ENCODE data around the gene CCDC81. TPM values are rescaled to one million over a fixed set of nuclear protein-coding genes. Genes with fewer than 3 reads are reported as not detected.
"Not testable (repeated sequence)": the region's sequence is repeated elsewhere in the genome, so short reads cannot be mapped to it uniquely, and the experiment has no call there.

CCDC81 gene
- total RNA-seq, 1 donor from 2014 or later = 0.74 TPM

GRCh38 chr11:86355256-86355655, 19.4 kb upstream of the CCDC81 start:
- no peak for DNase-seq
- H3K27me3 Mint-ChIP-seq (ENCODE audit: unreplicated experiment) = no peaks in the 10 kb centered on the region
- no peak overlapping the region for H3K27ac Mint-ChIP-seq (ENCODE audit: unreplicated experiment)
- H3K4me3 Mint-ChIP-seq (ENCODE audit: unreplicated experiment) = no peak overlapping the region
- no peak for TF ChIP-seq CTCF (IDR thresholded peaks at IDR 0.05; ENCODE audit: partially characterized antibody, unreplicated experiment)
- peaks cover 1% of the 10 kb centered on the region for H3K9me3 Mint-ChIP-seq (ENCODE audit: unreplicated experiment)
- no peaks in the 10 kb centered on the region for H3K36me3 Mint-ChIP-seq (ENCODE audit: unreplicated experiment)
- no peaks in the 10 kb centered on the region for H3K4me1 Mint-ChIP-seq (ENCODE audit: low read depth, unreplicated experiment)

GRCh38 chr11:86357412-86357811, 17.3 kb upstream of the CCDC81 start:
- H3K4me3 Mint-ChIP-seq (ENCODE audit: unreplicated experiment); H3K36me3 Mint-ChIP-seq (ENCODE audit: unreplicated experiment); H3K4me1 Mint-ChIP-seq (ENCODE audit: low read depth, unreplicated experiment); H3K9me3 Mint-ChIP-seq (ENCODE audit: unreplicated experiment); DNase-seq; H3K27me3 Mint-ChIP-seq (ENCODE audit: unreplicated experiment); H3K27ac Mint-ChIP-seq (ENCODE audit: unreplicated experiment): not testable (repeated sequence)

GRCh38 chr11:86358720-86359119, 16.0 kb upstream of the CCDC81 start:
- no peaks in the 10 kb centered on the region for H3K4me1 Mint-ChIP-seq (ENCODE audit: low read depth, unreplicated experiment)
- no peak for DNase-seq
- TF ChIP-seq CTCF (IDR thresholded peaks at IDR 0.05; ENCODE audit: partially characterized antibody, unreplicated experiment) = no peak
- H3K9me3 Mint-ChIP-seq (ENCODE audit: unreplicated experiment) = peaks cover 1% of the 10 kb centered on the region
- H3K27me3 Mint-ChIP-seq (ENCODE audit: unreplicated experiment) = no peaks in the 10 kb centered on the region
- H3K4me3 Mint-ChIP-seq (ENCODE audit: unreplicated experiment) = no peak overlapping the region
- no peaks in the 10 kb centered on the region for H3K36me3 Mint-ChIP-seq (ENCODE audit: unreplicated experiment)
- H3K27ac Mint-ChIP-seq (ENCODE audit: unreplicated experiment) = no peak overlapping the region

- H3K9me3 Mint-ChIP-seq (ENCODE audit: unreplicated experiment) = peaks cover 1% of the 10 kb centered on the region
- no peaks in the 10 kb centered on the region for H3K4me1 Mint-ChIP-seq (ENCODE audit: low read depth, unreplicated experiment)
- no peaks in the 10 kb centered on the region for H3K36me3 Mint-ChIP-seq (ENCODE audit: unreplicated experiment)
- no peak overlapping the region for H3K4me3 Mint-ChIP-seq (ENCODE audit: unreplicated experiment)
- H3K27ac Mint-ChIP-seq (ENCODE audit: unreplicated experiment) = no peak overlapping the region
- TF ChIP-seq CTCF (IDR thresholded peaks at IDR 0.05; ENCODE audit: partially characterized antibody, unreplicated experiment) = no peak
- no peak for DNase-seq
- H3K27me3 Mint-ChIP-seq (ENCODE audit: unreplicated experiment) = no peaks in the 10 kb centered on the region
Measured at GRCh38 chr11:86360775-86361395, 13.8 kb upstream of the CCDC81 start.

GRCh38 chr11:86363424-86363823, 11.3 kb upstream of the CCDC81 start:
- Mint-ChIP-seq H3K4me3 (ENCODE audit: unreplicated experiment) (no peak overlapping the region), H3K36me3 (ENCODE audit: unreplicated experiment) (no peaks in the 10 kb centered on the region), H3K4me1 (ENCODE audit: low read depth, unreplicated experiment) (no peaks in the 10 kb centered on the region), H3K27me3 (ENCODE audit: unreplicated experiment) (no peaks in the 10 kb centered on the region), H3K27ac (ENCODE audit: unreplicated experiment) (no peak overlapping the region), H3K9me3 (ENCODE audit: unreplicated experiment) (peaks cover 1% of the 10 kb centered on the region)
- no peak for TF ChIP-seq CTCF (IDR thresholded peaks at IDR 0.05; ENCODE audit: partially characterized antibody, unreplicated experiment)
- DNase-seq = no peak

All from glutamatergic neuron (in vitro differentiated cells).